MM.1S (cell line): ENCODE results near the gene AKAP8L.

Experiments
- DNase-seq: peaks from one replicate; pipeline ENCODE4 v3.0.0-alpha.2; 2015
- H2AFZ ChIP-seq: fragments of 300-600 bp; sonication (generic); 2 replicates; pipeline ENCODE4 v1.6.0; 2016; ENCODE audit warnings: antibody characterized with exemption, low read length
- H3F3A ChIP-seq: fragments of 300-600 bp; sonication (generic); 2 replicates; pipeline ENCODE4 v1.6.1; 2016; ENCODE audit warnings: mild to moderate bottlenecking, antibody characterized with exemption, low read length, moderate library complexity, mixed read lengths; ENCODE audit not compliant: insufficient read depth
- H3K27ac ChIP-seq: fragments of 300-600 bp; sonication (generic); 2 replicates; pipeline ENCODE4 v1.5.1; 2016; ENCODE audit warnings: mild to moderate bottlenecking, low read length
- H3K27me3 ChIP-seq: fragments of 300-600 bp; sonication (generic); replicated peaks from 2 replicates; pipeline ENCODE4 v1.6.0; 2016; ENCODE audit warnings: low read length; ENCODE audit not compliant: insufficient read depth
- H3K36me3 ChIP-seq: fragments of 300-600 bp; sonication (generic); replicated peaks from 2 replicates; pipeline ENCODE4 v1.6.1; 2016; ENCODE audit warnings: mild to moderate bottlenecking, low read length, mixed read lengths; ENCODE audit not compliant: insufficient read depth
- H3K4me1 ChIP-seq: fragments of 300-600 bp; sonication (generic); 2 replicates; pipeline ENCODE4 v1.6.1; 2016; ENCODE audit warnings: low read length, mixed read lengths
- H3K4me2 ChIP-seq: fragments of 300-600 bp; sonication (generic); 2 replicates; pipeline ENCODE4 v1.6.0; 2016; ENCODE audit warnings: low read depth, low read length
- H3K4me3 ChIP-seq: fragments of 300-600 bp; sonication (generic); 2 replicates; pipeline ENCODE4 v1.5.1; 2016; ENCODE audit warnings: low read length, mixed read lengths
- H3K79me2 ChIP-seq: fragments of 300-600 bp; sonication (generic); 2 replicates; pipeline ENCODE4 v1.6.1; 2016; ENCODE audit warnings: mixed run types, low read length, mixed read lengths
- H3K9ac ChIP-seq: fragments of 300-600 bp; sonication (generic); 2 replicates; pipeline ENCODE4 v1.6.1; 2016; ENCODE audit warnings: low read length, mixed read lengths
- H3K9me2 ChIP-seq: fragments of 300-600 bp; sonication (generic); replicated peaks from 2 replicates; pipeline ENCODE4 v1.6.1; 2016; ENCODE audit warnings: mild to moderate bottlenecking, low read length, mixed read lengths; ENCODE audit not compliant: insufficient read depth
- H3K9me3 ChIP-seq: fragments of 300-600 bp; sonication (generic); replicated peaks from 2 replicates; pipeline ENCODE4 v1.6.1; 2016; ENCODE audit warnings: mild to moderate bottlenecking, low read length, mixed read lengths; ENCODE audit not compliant: insufficient read depth
- H4K20me1 ChIP-seq: fragments of 300-600 bp; sonication (generic); 2 replicates; pipeline ENCODE4 v1.6.1; 2016; ENCODE audit warnings: mild to moderate bottlenecking, low read length, moderate library complexity, mixed read lengths; ENCODE audit not compliant: insufficient read depth
- CTCF ChIP-seq: fragments of 300-600 bp; sonication (generic); IDR thresholded peaks from 2 replicates; pipeline ENCODE4 v1.5.1; 2016; ENCODE audit warnings: antibody characterized with exemption, low read length, mixed read lengths
- EZH2 ChIP-seq: fragments of 300-600 bp; sonication (generic); optimal IDR thresholded peaks from 2 replicates; pipeline ENCODE3; 2017; ENCODE audit warnings: low read depth, mild to moderate bottlenecking, antibody characterized with exemption, low read length, mixed read lengths
- EZH2phosphoT487 ChIP-seq: fragments of 300-600 bp; sonication (generic); IDR thresholded peaks from 2 replicates; pipeline ENCODE4 v1.6.1; 2018; ENCODE audit warnings: antibody characterized with exemption, low read length

AKAP8L gene

GRCh38 chr19:15432018-15432494, 13.3 kb upstream of the AKAP8L start:
- Histone ChIP-seq H3K4me2 (peak overlapping the region; percentile 80), H3F3A (peaks cover 4% of the 10 kb centered on the region; the same call in 1 of the 2 replicates), H4K20me1 (no peaks in the 10 kb centered on the region), H3K27ac (peak overlapping the region; percentile 1; the same call in 1 of the 2 replicates), H3K9me2 (no peaks in the 10 kb centered on the region), H3K27me3 (no peaks in the 10 kb centered on the region), H3K79me2 (peaks cover 46% of the 10 kb centered on the region), H3K4me3 (peak overlapping the region; percentile 87), H2AFZ (0 out of 2 replicates have a peak overlapping the region, but pooled peaks have one; percentile 6), H3K9ac (peak overlapping the region; percentile 68), H3K4me1 (peaks cover 14% of the 10 kb centered on the region), H3K36me3 (no peaks in the 10 kb centered on the region), H3K9me3 (no peaks in the 10 kb centered on the region)
- no peak for DNase-seq
- no peak for TF ChIP-seq EZH2phosphoT487

- Histone ChIP-seq H3K4me1 (peaks cover 14% of the 10 kb centered on the region), H3K4me2 (peak overlapping the region; percentile 80), H3K9me3 (no peaks in the 10 kb centered on the region), H3K4me3 (peak overlapping the region; percentile 87), H3K27ac (no peak overlapping the region), H3K9ac (peak overlapping the region; percentile 68), H3K9me2 (no peaks in the 10 kb centered on the region), H3F3A (peaks cover 4% of the 10 kb centered on the region; the same call in 1 of the 2 replicates), H3K27me3 (no peaks in the 10 kb centered on the region), H2AFZ (no peak overlapping the region), H4K20me1 (no peaks in the 10 kb centered on the region), H3K36me3 (peaks cover under 1% of the 10 kb centered on the region; the same call in 1 of the 2 replicates), H3K79me2 (peaks cover 46% of the 10 kb centered on the region)
- TF ChIP-seq EZH2phosphoT487 (no peak), CTCF (no peak), EZH2 (no peak)
- DNase-seq: no peak
These were observed 12.7 kb upstream of the AKAP8L start for GRCh38 chr19:15431396-15432017.

- H3K36me3 ChIP-seq: peaks cover 4% of the 10 kb centered on the region; the same call in 1 of the 2 replicates
- TF ChIP-seq CTCF (no peak), EZH2phosphoT487 (no peak), EZH2 (no peak)
- H3K9me2 ChIP-seq: no peaks in the 10 kb centered on the region
- no peak for DNase-seq
- H3F3A ChIP-seq: peaks cover 4% of the 10 kb centered on the region; the same call in 1 of the 2 replicates
- no peak overlapping the region for H3K27ac ChIP-seq
- peak overlapping the region; percentile 68; the same call in 1 of the 2 replicates for H3K9ac ChIP-seq
- H3K79me2 ChIP-seq: peaks cover 46% of the 10 kb centered on the region
- H4K20me1 ChIP-seq: no peaks in the 10 kb centered on the region
- peaks cover 14% of the 10 kb centered on the region for H3K4me1 ChIP-seq
- 0 out of 2 replicates have a peak overlapping the region, but pooled peaks have one; percentile 87 for H3K4me3 ChIP-seq
- H2AFZ ChIP-seq: no peak overlapping the region
- no peaks in the 10 kb centered on the region for H3K27me3 ChIP-seq
- H3K4me2 ChIP-seq: peak overlapping the region; percentile 80; the same call in 1 of the 2 replicates
- no peaks in the 10 kb centered on the region for H3K9me3 ChIP-seq
These were observed 11.8 kb upstream of the AKAP8L start for GRCh38 chr19:15430526-15431120.
